Brain microvascular endothelial cell (primary cell): ENCODE data around the gene TP53BP2.
"Not testable (repeated sequence)": the region's sequence is repeated elsewhere in the genome, so short reads cannot be mapped to it uniquely, and the experiment has no call there.

Source experiments
- DNase-seq: peaks from one replicate; pipeline ENCODE4 v3.0.0-alpha.2; 2020
- H3K27ac ChIP-seq: fragments of 250-450 bp; sonication (Bioruptor Pico); 2 replicates; pipeline ENCODE4 v1.5.1; 2020; ENCODE audit warnings: mild to moderate bottlenecking, moderate library complexity
- H3K27me3 ChIP-seq: fragments of 250-450 bp; sonication (Bioruptor Pico); replicated peaks from 2 replicates; pipeline ENCODE4 v1.5.1; 2020; ENCODE audit warnings: mild to moderate bottlenecking
- H3K36me3 ChIP-seq: fragments of 250-450 bp; sonication (Bioruptor Pico); replicated peaks from 2 replicates; pipeline ENCODE4 v1.5.1; 2020; ENCODE audit warnings: mild to moderate bottlenecking
- H3K4me3 ChIP-seq: 2 replicates; pipeline ENCODE4 v1.5.1; 2011; ENCODE audit warnings: low read depth, mild to moderate bottlenecking, control low read depth, low read length, moderate library complexity
- in situ Hi-C: cut with HindIII; loops from 2 replicates; pipeline ENCODE4 v1.10.0; 2017; ENCODE audit warnings: low sequenced_read_pairs, low pct_ligation_motif_present
- TF ChIP-seq, protein P1 (sequence below): IDR thresholded peaks from 2 replicates; pipeline ENCODE4 v1.5.1; 2011; ENCODE audit warnings: low read depth, mild to moderate bottlenecking, moderate library complexity, low read length, control low read depth, inconsistent platforms; ENCODE audit errors: missing control alignments

Gene TP53BP2

DNA sequence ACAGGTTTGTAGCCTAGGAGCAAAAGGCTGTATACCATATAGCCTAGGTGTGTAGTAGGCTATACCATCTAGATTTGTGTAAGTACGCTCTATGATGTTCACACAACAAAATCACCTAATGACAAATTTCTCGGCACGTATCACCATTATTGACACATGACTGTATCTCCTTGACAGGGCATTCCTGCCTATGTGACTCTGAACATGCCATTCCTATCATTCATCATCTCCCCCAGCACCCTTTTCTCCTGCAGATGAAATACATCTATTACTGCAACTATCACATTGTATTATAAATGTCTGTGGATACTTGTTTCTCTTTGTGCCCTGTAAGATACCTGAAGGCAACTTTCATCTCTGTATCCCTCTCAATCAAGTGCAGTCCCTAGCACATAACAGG lies 29.9 kb downstream of the TP53BP2 start:
- Histone ChIP-seq H3K36me3 (peaks cover 16% of the 10 kb centered on the region), H3K27me3 (no peaks in the 10 kb centered on the region), H3K4me3 (no peak overlapping the region), H3K27ac (peak overlapping the region; percentile 37)
- TF ChIP-seq, protein P1, sequence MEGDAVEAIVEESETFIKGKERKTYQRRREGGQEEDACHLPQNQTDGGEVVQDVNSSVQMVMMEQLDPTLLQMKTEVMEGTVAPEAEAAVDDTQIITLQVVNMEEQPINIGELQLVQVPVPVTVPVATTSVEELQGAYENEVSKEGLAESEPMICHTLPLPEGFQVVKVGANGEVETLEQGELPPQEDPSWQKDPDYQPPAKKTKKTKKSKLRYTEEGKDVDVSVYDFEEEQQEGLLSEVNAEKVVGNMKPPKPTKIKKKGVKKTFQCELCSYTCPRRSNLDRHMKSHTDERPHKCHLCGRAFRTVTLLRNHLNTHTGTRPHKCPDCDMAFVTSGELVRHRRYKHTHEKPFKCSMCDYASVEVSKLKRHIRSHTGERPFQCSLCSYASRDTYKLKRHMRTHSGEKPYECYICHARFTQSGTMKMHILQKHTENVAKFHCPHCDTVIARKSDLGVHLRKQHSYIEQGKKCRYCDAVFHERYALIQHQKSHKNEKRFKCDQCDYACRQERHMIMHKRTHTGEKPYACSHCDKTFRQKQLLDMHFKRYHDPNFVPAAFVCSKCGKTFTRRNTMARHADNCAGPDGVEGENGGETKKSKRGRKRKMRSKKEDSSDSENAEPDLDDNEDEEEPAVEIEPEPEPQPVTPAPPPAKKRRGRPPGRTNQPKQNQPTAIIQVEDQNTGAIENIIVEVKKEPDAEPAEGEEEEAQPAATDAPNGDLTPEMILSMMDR = no peak
- peak; percentile 71 for DNase-seq
- in situ Hi-C loops = no loop called here

DNA sequence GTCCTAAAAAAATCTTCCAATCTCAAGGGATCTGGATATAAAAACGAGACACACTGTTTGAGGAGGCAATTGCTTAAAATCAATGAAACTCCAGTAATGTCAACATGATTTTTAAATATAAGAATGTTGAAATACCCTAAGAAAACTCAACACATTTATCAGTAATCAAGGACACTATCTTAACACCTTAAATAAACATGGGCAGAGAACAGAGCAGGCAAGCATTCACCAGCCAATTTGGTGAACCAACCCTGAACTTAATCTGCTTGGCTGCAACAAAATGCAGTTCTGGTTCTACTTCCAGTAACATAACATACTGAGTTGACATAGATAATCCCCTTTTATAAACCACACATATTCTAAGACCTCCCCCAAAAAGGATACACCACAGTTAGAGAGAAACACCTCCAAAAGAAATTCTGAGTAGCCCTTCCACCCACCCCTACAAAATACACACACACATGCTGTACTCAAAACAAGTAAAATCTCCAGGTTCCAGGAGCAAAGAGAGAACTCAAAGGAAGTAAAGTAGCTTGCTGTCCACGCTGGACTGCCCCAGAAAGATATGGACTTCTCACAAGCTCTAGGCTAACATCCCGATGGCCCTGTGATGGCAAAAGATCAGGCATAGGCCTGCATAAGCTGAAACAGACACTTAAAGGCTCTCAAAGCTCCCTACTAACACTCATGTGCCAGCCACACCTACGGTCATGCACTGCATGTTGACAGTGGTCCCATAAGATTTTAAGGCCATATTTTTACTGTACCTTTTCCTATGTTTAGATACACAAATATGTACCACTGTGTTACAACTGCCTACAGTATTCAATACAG lies 30.5 kb downstream of the TP53BP2 start:
- in situ Hi-C loops = no loop called here
- TF ChIP-seq, protein P1 = no peak

DNA sequence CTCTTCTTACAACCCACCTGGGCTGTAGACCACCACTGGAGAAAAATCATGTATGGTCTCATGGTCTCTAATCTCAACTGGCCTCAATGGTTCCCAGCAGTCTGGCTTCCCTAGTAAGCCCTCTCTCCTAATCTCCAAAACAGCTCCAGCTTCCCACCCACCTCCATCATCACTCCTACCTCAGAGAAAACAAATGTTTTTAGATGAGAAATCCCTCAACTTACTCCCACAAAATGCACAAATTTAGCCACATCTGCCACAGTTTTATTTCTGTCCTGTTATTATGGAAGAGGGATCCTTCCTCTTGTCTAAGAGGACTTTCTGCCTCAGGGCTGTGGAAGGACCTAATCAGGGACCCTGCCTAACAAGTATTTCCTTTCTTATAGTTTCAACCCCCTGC lies 32.1 kb downstream of the TP53BP2 start:
- H3K27me3 ChIP-seq = no peaks in the 10 kb centered on the region
- H3K36me3 ChIP-seq = peaks cover 15% of the 10 kb centered on the region
- no peak overlapping the region for H3K4me3 ChIP-seq
- TF ChIP-seq, protein P1 = no peak
- in situ Hi-C loops = no loop called here
- H3K27ac ChIP-seq = no peak overlapping the region
- DNase-seq = no peak

More for the DNA sequence above, 30.5 kb downstream of the TP53BP2 start:
- Histone ChIP-seq H3K27ac (peak overlapping the region; percentile 37), H3K36me3 (peaks cover 15% of the 10 kb centered on the region), H3K27me3 (no peaks in the 10 kb centered on the region), H3K4me3 (no peak overlapping the region)
- no peak for DNase-seq

DNA sequence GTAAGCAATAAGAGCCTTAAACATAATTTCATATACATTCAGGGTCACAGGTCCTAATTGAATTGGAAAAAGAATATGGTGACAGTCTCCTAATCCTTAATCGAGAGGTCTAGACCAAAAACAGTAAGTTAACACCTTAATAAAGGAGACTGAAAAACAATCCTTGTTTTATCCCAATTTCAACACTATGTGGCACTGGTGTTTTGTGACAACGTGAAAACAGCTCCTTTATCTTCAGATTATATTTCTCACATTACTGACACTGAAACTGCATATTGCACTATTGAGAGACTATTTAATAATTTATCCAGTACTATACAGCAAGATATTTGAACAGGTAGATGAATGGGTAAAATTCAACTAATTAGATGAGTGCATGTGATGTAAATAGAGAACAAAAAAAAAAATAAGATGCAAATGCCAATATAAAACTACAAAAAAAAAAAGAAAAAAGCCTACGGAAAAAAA lies 34.1 kb downstream of the TP53BP2 start:
- peak; percentile 20 for DNase-seq
- Histone ChIP-seq H3K27me3 (no peaks in the 10 kb centered on the region), H3K36me3 (peaks cover 15% of the 10 kb centered on the region), H3K4me3 (no peak overlapping the region), H3K27ac (no peak overlapping the region)
- in situ Hi-C loops = no loop called here
- TF ChIP-seq, protein P1 = peak; percentile 46

DNA sequence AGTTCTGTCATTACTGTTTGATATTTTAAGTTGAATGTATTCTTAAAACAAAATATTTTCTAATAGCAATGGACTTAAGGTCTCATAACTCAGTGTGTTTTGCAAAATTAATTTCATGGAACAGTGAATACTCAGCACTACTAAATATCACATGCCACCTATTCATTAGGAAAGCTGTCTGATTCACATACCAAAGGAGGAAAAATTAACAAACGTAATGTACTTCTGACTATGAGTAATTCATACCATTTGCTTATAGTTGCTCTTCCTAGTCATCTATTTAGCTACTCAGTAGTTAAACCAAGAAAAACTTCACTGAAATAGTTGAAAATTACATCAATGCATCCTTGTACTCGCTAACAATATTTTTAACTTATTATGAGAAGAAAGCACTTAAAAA lies 35.2 kb downstream of the TP53BP2 start:
- no peak overlapping the region for H3K27ac ChIP-seq
- H3K27me3 ChIP-seq = no peaks in the 10 kb centered on the region
- no peak overlapping the region for H3K4me3 ChIP-seq
- H3K36me3 ChIP-seq = peaks cover 19% of the 10 kb centered on the region
- in situ Hi-C loops = no loop called here
- no peak for DNase-seq
- TF ChIP-seq, protein P1 = no peak

DNA sequence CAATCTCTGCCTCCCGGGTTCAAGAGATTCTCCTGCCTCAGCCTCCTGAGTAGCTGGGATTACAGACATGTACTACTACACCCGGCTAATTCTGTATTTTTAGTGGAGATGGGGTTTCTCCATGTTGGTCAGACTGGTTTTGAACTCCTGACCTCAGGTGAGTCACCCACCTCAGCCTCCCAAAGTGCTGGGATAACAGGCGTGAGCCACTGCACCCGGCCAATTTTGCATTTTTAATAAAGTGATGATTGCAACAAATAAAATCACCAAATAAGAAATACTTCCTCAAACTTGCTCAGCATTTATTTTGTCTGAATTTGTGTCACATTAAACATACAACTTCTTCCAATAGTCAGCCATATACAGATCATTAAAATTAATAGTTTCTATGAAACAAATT lies 35.8 kb downstream of the TP53BP2 start:
- H3K4me3 ChIP-seq, H3K27me3 ChIP-seq, in situ Hi-C loops, H3K27ac ChIP-seq: not testable (repeated sequence)
- peaks cover 23% of the 10 kb centered on the region for H3K36me3 ChIP-seq
- DNase-seq = peak; percentile 49
